GM18867 (cell line): ENCODE data around the gene YBX3.

Source experiments
- ATAC-seq: cut with Tn5 transposase; IDR thresholded peaks from one replicate; pipeline ENCODE4 v1.9.1; 2021; ENCODE audit warnings: mild to moderate bottlenecking, moderate library complexity; ENCODE audit not compliant: unreplicated experiment

Gene YBX3

GRCh38 chr12:10722502-10722904 is 620 bp downstream of the YBX3 start:
- ATAC-seq, result peak; percentile 44

- ATAC-seq, result peak; percentile 43
Observed at GRCh38 chr12:10721651-10722501, 1.2 kb downstream of the YBX3 start.

GRCh38 chr12:10720974-10721650 is 2.0 kb downstream of the YBX3 start:
- ATAC-seq, result no peak

- no peak for ATAC-seq
Observed at GRCh38 chr12:10719482-10719881, 3.6 kb downstream of the YBX3 start.

GRCh38 chr12:10718279-10718821 is 4.8 kb downstream of the YBX3 start:
- no peak for ATAC-seq

DNA sequence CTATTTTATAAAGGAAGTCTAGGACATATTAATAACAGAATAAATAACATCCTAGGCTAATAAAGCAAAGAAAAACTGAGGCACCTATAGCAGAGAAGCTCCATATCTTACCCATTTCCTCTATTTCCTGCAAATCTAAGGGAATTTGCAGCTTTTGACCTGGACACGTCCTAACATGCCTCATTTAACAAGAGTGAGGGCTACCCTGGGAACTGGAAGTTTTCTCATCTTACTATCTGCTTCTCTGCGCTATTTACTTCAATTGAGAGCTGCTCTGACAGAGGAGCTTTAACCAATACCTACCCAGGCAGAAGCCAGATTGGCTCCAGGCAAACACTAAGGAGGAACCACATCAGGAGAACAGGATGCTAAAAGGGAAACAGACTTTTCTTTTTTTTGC is 5.7 kb downstream of the YBX3 start:
- no peak for ATAC-seq

DNA sequence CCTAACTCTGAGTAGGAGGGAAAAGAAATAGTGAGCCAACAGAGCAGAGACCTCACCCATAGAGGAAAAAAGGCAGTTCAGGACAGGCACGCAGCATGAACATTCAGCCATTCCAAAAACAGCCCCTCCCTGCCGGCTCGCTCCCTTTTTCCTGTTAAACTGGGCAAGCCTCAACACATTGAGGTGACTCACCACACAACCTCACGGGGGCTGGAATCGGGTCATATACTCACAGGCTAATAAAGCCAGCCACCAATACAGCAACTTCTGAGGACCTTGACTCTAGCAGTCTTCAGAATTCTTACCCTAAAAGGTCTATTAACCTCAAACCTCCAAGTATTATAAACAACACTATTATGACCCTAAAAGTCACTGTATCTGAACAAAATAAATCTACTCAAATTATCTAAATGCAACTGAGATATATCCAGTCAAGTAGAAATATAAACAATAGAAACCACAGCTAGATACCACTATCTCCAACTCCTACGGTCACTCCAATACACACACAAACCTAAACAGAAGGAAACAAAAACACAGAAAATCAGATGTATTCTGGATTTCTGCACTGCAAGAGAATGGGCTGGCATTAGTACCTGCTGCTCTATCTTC is 6.3 kb downstream of the YBX3 start:
- ATAC-seq, result no peak

DNA sequence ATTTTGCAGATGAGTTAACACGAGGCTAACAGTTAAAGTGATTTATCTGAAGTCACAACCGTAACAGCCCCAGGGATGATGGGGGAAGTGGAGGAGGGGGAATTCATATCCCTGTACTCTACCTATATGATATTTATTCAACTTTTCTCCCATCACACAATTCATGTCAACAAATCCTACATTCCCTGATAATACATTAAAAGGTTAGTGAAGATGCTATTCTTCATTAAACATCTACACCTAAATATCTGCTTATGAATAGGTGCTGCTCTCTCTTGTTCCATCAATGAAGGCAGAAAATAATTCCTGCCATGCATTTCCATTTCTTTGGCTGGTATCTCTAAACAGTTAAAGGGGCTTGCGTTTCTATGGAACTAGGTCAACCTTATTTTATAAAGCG is 6.8 kb downstream of the YBX3 start:
- no peak for ATAC-seq

GRCh38 chr12:10715491-10715890 is 7.6 kb downstream of the YBX3 start:
- ATAC-seq, result no peak

- no peak for ATAC-seq
Observed at GRCh38 chr12:10709808-10710207, 13.3 kb downstream of the YBX3 start.

GRCh38 chr12:10708862-10709261 is 14.3 kb downstream of the YBX3 start:
- ATAC-seq, result no peak

- ATAC-seq, result no peak
Observed at GRCh38 chr12:10705655-10706054, 17.5 kb downstream of the YBX3 start.

DNA sequence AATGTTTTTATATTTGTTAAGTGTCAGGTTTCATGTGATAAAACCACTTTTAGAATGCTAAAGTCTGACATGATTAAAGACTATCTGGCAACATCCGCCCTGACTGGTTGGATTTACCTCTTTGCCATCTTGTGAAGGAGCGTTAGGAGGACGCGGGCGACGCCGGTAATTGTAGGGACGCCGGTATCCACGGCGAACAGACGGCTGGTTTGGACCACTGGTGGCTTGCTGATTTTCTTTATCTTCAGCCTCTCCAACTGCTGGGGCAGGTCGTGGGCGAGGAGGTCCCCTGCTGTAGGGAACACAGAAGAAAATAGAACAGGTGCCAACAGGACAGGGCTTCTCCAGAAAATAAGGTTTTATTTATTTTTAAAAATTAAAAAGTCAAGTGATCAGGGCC is 21.3 kb downstream of the YBX3 start:
- ATAC-seq, result no peak

- ATAC-seq, result peak; percentile 88
Observed at GRCh38 chr12:10701131-10701681, 21.9 kb downstream of the YBX3 start.

- no peak for ATAC-seq
Observed at GRCh38 chr12:10700581-10700980, 22.5 kb downstream of the YBX3 start.

GRCh38 chr12:10697862-10698261 is 25.3 kb downstream of the YBX3 start:
- no peak for ATAC-seq

GRCh38 chr12:10697156-10697555 is 26.0 kb downstream of the YBX3 start:
- ATAC-seq, result no peak

- ATAC-seq, result no peak
Observed at GRCh38 chr12:10690906-10691305, 32.2 kb downstream of the YBX3 start.

DNA sequence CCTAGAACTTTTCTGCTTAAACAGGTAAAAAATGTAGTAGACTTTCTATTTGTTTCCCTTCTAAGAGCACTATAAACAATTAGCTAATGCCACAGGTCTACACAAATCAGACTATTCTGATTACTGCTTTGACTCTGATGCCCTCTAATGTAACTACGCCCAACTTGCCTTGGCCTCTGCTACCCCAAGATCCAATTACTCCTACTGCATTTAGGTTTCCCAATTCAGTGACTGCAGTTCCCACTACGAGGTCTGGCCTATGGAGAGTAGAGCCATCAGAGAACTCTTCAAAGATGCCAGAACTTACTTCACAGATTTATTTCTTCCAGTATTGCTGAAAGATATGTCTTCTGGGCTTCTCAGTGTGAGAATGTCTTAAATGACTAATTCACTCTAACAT is 34.0 kb downstream of the YBX3 start:
- no peak for ATAC-seq

DNA sequence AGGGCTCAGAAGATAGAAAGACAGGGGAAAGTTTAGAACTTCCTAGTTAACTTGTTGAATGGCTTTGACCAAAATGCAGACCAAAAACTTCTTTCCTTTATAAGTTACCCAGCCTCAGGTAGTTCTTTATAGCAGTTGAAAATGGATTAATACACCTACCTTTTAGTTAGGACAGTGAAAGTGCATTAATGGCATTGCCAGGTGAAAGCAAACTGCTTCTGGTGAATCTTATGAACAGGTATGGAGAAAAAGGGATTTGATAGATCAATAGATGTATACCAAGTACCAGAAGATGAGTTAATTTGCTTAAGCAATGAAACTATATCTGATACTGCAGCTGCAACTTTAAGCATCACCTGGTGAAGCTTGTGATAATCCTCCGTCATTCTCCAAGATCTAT is 35.1 kb downstream of the YBX3 start:
- no peak for ATAC-seq

DNA sequence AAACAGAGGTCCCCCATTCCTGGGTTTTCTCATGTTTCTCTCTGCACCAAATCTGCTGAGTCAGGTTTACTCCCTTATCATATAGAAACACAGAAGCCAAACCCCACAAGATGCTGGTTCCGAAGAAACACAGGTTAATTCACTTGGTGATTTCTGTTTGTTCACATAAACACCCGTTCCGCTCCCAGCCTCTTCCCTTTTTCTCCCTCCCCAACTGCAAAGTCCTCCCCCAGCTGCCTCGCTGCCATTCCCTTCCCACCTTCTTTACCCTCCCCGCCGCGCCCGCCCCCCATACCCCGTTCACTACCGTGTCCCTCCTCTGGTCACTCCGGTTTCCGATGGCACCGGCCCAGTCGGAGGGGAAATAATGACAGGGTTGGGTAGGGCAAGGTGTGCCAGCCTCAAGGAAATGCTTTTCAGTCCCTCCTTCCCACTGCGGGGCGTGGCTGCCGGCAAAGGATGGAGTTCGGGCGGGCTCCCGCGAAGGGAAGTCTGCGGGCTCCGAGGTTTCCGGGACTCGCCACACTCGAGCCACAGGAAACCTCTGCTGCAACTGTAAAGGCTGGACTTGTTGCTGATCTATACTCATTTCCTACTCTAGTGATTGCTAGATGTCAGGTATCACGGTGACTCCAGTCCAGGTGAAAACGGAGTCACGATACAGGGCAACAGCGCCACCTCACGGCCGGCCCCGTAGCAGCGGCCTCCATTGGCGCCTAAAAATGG is 49.3 kb downstream of the YBX3 start, which contains the start of gene STYK1:
Gene STYK1, minus strand, starts transcription at position 394 of the 726 bp plus-strand sequence. CDS start 39,434 bp downstream, outside the sequence.
- ATAC-seq, result peak; percentile 60
